HAP-1 (cell line): ENCODE measurements around the gene CAPN8.

Experiments used
- DNase-seq, 2 experiments: peaks; one replicate each; pipeline ENCODE4 v3.0.0-alpha.2; 2016 to 2020; ENCODE audit warnings: low spot score in 2 of 2
- H3K27me3 ChIP-seq: fragments of 250-450 bp; sonication (Bioruptor Pico); 2 replicates; pipeline ENCODE4 v1.5.1; 2020; ENCODE audit warnings: low read depth, mild to moderate bottlenecking, moderate library complexity
- H3K36me3 ChIP-seq: fragments of 250-450 bp; sonication (Bioruptor Pico); replicated peaks from 2 replicates; pipeline ENCODE4 v1.5.1; 2020; ENCODE audit warnings: mild to moderate bottlenecking
- H3K4me1 ChIP-seq: fragments of 250-450 bp; sonication (Bioruptor Pico); 2 replicates; pipeline ENCODE4 v1.5.1; 2020; ENCODE audit warnings: mild to moderate bottlenecking
- H3K4me3 ChIP-seq: fragments of 250-450 bp; sonication (Bioruptor Pico); 2 replicates; pipeline ENCODE4 v1.5.1; 2020; ENCODE audit warnings: mild to moderate bottlenecking, moderate library complexity
- H3K9me3 ChIP-seq: fragments of 250-450 bp; sonication (Bioruptor Pico); 2 replicates; pipeline ENCODE4 v1.5.1; 2020; ENCODE audit warnings: mild to moderate bottlenecking, moderate library complexity
- in situ Hi-C: fragments of 300-500 bp; cut with MboI; formaldehyde crosslinking; loops from 3 replicates; pipeline ENCODE4 v1.14.3; 2020; ENCODE audit warnings: low sequenced_read_pairs, inconsistent platforms, mixed read lengths

CAPN8 gene

GRCh38 chr1:223665592-223666312, at the start of gene CAPN8:
Gene CAPN8, minus strand, starts transcription at chr1:223665701. Its CDS starts 55 bp downstream, at chr1:223665646.
- Histone ChIP-seq H3K4me1 (peaks cover 10% of the 10 kb centered on the region), H3K27me3 (no peaks in the 10 kb centered on the region), H3K4me3 (no peak within 1 kb of the TSS), H3K9me3 (no peaks in the 10 kb centered on the region), H3K36me3 (no peaks in the 10 kb centered on the region)
- in situ Hi-C loops, result no loop called here
- DNase-seq, result no peak

- H3K4me3 ChIP-seq, result peak overlapping the region; percentile 5; the same call in 1 of the 2 replicates
- in situ Hi-C loops, result no loop called here
- peaks cover 20% of the 10 kb centered on the region for H3K4me1 ChIP-seq
- DNase-seq, result peak; percentile 60 to 66
- no peaks in the 10 kb centered on the region for H3K9me3 ChIP-seq
- no peaks in the 10 kb centered on the region for H3K27me3 ChIP-seq
- H3K36me3 ChIP-seq, result peaks cover 26% of the 10 kb centered on the region
Observed at GRCh38 chr1:223714849-223715603, 49.5 kb upstream of the CAPN8 start.

GRCh38 chr1:223714421-223714724, 48.9 kb upstream of the CAPN8 start:
- Histone ChIP-seq H3K4me1 (peaks cover 20% of the 10 kb centered on the region), H3K36me3 (peaks cover 19% of the 10 kb centered on the region), H3K9me3 (no peaks in the 10 kb centered on the region), H3K4me3 (peak overlapping the region; percentile 70; the same call in 1 of the 2 replicates), H3K27me3 (no peaks in the 10 kb centered on the region)
- in situ Hi-C loops, result no loop called here
- DNase-seq, result no peak

GRCh38 chr1:223713546-223714420, 48.3 kb upstream of the CAPN8 start:
- H3K9me3 ChIP-seq, result no peaks in the 10 kb centered on the region
- peaks cover 16% of the 10 kb centered on the region for H3K36me3 ChIP-seq
- no peaks in the 10 kb centered on the region for H3K27me3 ChIP-seq
- peak overlapping the region; percentile 70 for H3K4me3 ChIP-seq
- DNase-seq, result peak in 1 of 2 experiments; percentile 32
- in situ Hi-C loops, result no loop called here
- H3K4me1 ChIP-seq, result peaks cover 20% of the 10 kb centered on the region

GRCh38 chr1:223712850-223713474, 47.5 kb upstream of the CAPN8 start:
- in situ Hi-C loops, result no loop called here
- peak in 1 of 2 experiments; percentile 53 for DNase-seq
- Histone ChIP-seq H3K36me3 (peaks cover 8% of the 10 kb centered on the region), H3K27me3 (no peaks in the 10 kb centered on the region), H3K9me3 (no peaks in the 10 kb centered on the region), H3K4me1 (peaks cover 20% of the 10 kb centered on the region), H3K4me3 (peak overlapping the region; percentile 70)

GRCh38 chr1:223712194-223712849, 46.8 kb upstream of the CAPN8 start, which contains the start of gene CAPN2:
Gene CAPN2, plus strand, starts transcription at chr1:223712539. Its CDS starts 102 bp downstream, at chr1:223712641.
- DNase-seq, result peak; percentile 69 to 73
- Histone ChIP-seq H3K27me3 (no peaks in the 10 kb centered on the region), H3K9me3 (no peaks in the 10 kb centered on the region), H3K36me3 (peaks cover 2% of the 10 kb centered on the region; the same call in 1 of the 2 replicates), H3K4me1 (peaks cover 20% of the 10 kb centered on the region), H3K4me3 (peak within 1 kb of the TSS; percentile 70)
- in situ Hi-C loops, result no loop called here

- DNase-seq, result no peak
- Histone ChIP-seq H3K4me1 (peaks cover 20% of the 10 kb centered on the region), H3K27me3 (no peaks in the 10 kb centered on the region), H3K36me3 (no peaks in the 10 kb centered on the region; the same call in 1 of the 2 replicates), H3K4me3 (peak overlapping the region; percentile 70), H3K9me3 (no peaks in the 10 kb centered on the region)
- in situ Hi-C loops, result no loop called here
Observed at GRCh38 chr1:223711747-223712193, 46.3 kb upstream of the CAPN8 start.

GRCh38 chr1:223711173-223711572, 45.7 kb upstream of the CAPN8 start:
- no peak for DNase-seq
- Histone ChIP-seq H3K4me3 (no peak overlapping the region), H3K27me3 (no peaks in the 10 kb centered on the region), H3K4me1 (peaks cover 24% of the 10 kb centered on the region), H3K9me3 (no peaks in the 10 kb centered on the region), H3K36me3 (no peaks in the 10 kb centered on the region; the same call in 1 of the 2 replicates)
- in situ Hi-C loops, result no loop called here

- Histone ChIP-seq H3K27me3 (no peaks in the 10 kb centered on the region), H3K9me3 (no peaks in the 10 kb centered on the region), H3K36me3 (no peaks in the 10 kb centered on the region), H3K4me3 (no peak overlapping the region), H3K4me1 (peaks cover 21% of the 10 kb centered on the region)
- DNase-seq, result no peak
- in situ Hi-C loops, result no loop called here
Observed at GRCh38 chr1:223710179-223711133, 45.0 kb upstream of the CAPN8 start.

GRCh38 chr1:223709598-223709997, 44.1 kb upstream of the CAPN8 start:
- in situ Hi-C loops, result no loop called here
- H3K4me1 ChIP-seq, result peaks cover 13% of the 10 kb centered on the region
- peak in 1 of 2 experiments; percentile 25 for DNase-seq
- H3K27me3 ChIP-seq, result no peaks in the 10 kb centered on the region
- H3K4me3 ChIP-seq, result no peak overlapping the region
- no peaks in the 10 kb centered on the region for H3K9me3 ChIP-seq
- H3K36me3 ChIP-seq, result no peaks in the 10 kb centered on the region

- H3K9me3 ChIP-seq, result no peaks in the 10 kb centered on the region
- no peaks in the 10 kb centered on the region for H3K36me3 ChIP-seq
- DNase-seq, result no peak
- no peaks in the 10 kb centered on the region for H3K27me3 ChIP-seq
- H3K4me3 ChIP-seq, result no peak overlapping the region
- peaks cover 7% of the 10 kb centered on the region for H3K4me1 ChIP-seq
- in situ Hi-C loops, result no loop called here
Observed at GRCh38 chr1:223708651-223709268, 43.3 kb upstream of the CAPN8 start.

GRCh38 chr1:223708001-223708359, 42.5 kb upstream of the CAPN8 start:
- Histone ChIP-seq H3K36me3 (no peaks in the 10 kb centered on the region), H3K9me3 (no peaks in the 10 kb centered on the region), H3K4me3 (no peak overlapping the region), H3K4me1 (peaks cover 7% of the 10 kb centered on the region), H3K27me3 (no peaks in the 10 kb centered on the region)
- in situ Hi-C loops, result no loop called here
- no peak for DNase-seq
